SU-DHL-6 (cell line): ENCODE measurements around the gene CHSY3.

Experiments
- H2AFZ ChIP-seq: fragments of 200-600 bp; sonication (generic); 2 replicates; pipeline ENCODE4 v1.6.1; 2014; ENCODE audit warnings: low read depth, mild to moderate bottlenecking, moderate library complexity, mixed read lengths, antibody characterized with exemption, low read length; ENCODE audit not compliant: severe bottlenecking
- H3F3A ChIP-seq: fragments of 200-600 bp; shearing (Covaris generic); 2 replicates; pipeline ENCODE4 v1.6.0; 2016; ENCODE audit warnings: antibody characterized with exemption, mild to moderate bottlenecking; ENCODE audit not compliant: insufficient read depth
- H3K27ac ChIP-seq: fragments of 200-600 bp; sonication (generic); 2 replicates; pipeline ENCODE4 v1.5.1; 2016; ENCODE audit warnings: low read depth, mild to moderate bottlenecking, low read length, moderate library complexity, mixed read lengths
- H3K27me3 ChIP-seq: fragments of 200-600 bp; sonication (generic), shearing (Covaris generic); 2 replicates; pipeline ENCODE4 v1.6.0; 2014; ENCODE audit warnings: mild to moderate bottlenecking, low read length
- H3K36me3 ChIP-seq: fragments of 200-600 bp; sonication (generic); 2 replicates; pipeline ENCODE4 v1.6.1; 2014; ENCODE audit warnings: mild to moderate bottlenecking, low read length, mixed read lengths
- H3K4me2 ChIP-seq: fragments of 300-600, 200-600 bp; shearing (Covaris generic), sonication (generic); 2 replicates; pipeline ENCODE4 v1.6.0; 2014; ENCODE audit warnings: low read length, low read depth, mild to moderate bottlenecking; ENCODE audit not compliant: poor library complexity, severe bottlenecking
- H3K4me3 ChIP-seq: fragments of 200-600 bp; sonication (generic); 2 replicates; pipeline ENCODE4 v1.5.1; 2014; ENCODE audit warnings: antibody characterized with exemption, low read length, mild to moderate bottlenecking, mixed read lengths; ENCODE audit not compliant: insufficient read depth, poor library complexity, severe bottlenecking
- H3K79me2 ChIP-seq: fragments of 200-600 bp; sonication (generic); 2 replicates; pipeline ENCODE4 v1.6.1; 2014; ENCODE audit warnings: mild to moderate bottlenecking, low read length, moderate library complexity; ENCODE audit not compliant: insufficient read depth
- H3K9ac ChIP-seq: fragments of 200-600 bp; sonication (generic); 2 replicates; pipeline ENCODE4 v1.7.0; 2014; ENCODE audit warnings: mild to moderate bottlenecking, low read length
- H3K9me2 ChIP-seq: fragments of 200-600 bp; sonication (generic); replicated peaks from 2 replicates; pipeline ENCODE4 v1.6.1; 2014; ENCODE audit warnings: low read length; ENCODE audit not compliant: insufficient read depth
- H3K9me3 ChIP-seq: fragments of 200-600 bp; sonication (generic); 2 replicates; pipeline ENCODE4 v1.6.1; 2014; ENCODE audit warnings: low read length, mixed read lengths; ENCODE audit not compliant: insufficient read depth
- H4K20me1 ChIP-seq: fragments of 200-600 bp; sonication (generic); 2 replicates; pipeline ENCODE4 v1.6.1; 2014; ENCODE audit warnings: low read depth, mild to moderate bottlenecking, antibody characterized with exemption, low read length, moderate library complexity, mixed read lengths
- CTCF ChIP-seq: fragments of 200-600 bp; sonication (generic); IDR thresholded peaks from one replicate; pipeline ENCODE4 v1.5.1; 2017; ENCODE audit warnings: antibody characterized with exemption, mild to moderate bottlenecking, low read length, moderate library complexity; ENCODE audit not compliant: insufficient read depth, poor library complexity, severe bottlenecking
- EZH2phosphoT487 ChIP-seq: fragments of 200-600 bp; sonication (generic), shearing (Covaris generic); conservative IDR thresholded peaks from 2 replicates; pipeline ENCODE4 v1.6.1; 2018; ENCODE audit warnings: mild to moderate bottlenecking, antibody characterized with exemption, low read length, moderate library complexity, mixed read lengths

CHSY3 gene

GRCh38 chr5:130231786-130232185, 327.5 kb downstream of the CHSY3 start:
- Histone ChIP-seq H3K9ac (no peak overlapping the region), H3K27ac (no peak overlapping the region), H3K4me2 (no peak overlapping the region), H3K36me3 (no peaks in the 10 kb centered on the region), H3F3A (no peaks in the 10 kb centered on the region), H3K9me3 (no peaks in the 10 kb centered on the region), H3K4me3 (no peak overlapping the region), H3K79me2 (no peaks in the 10 kb centered on the region), H2AFZ (no peak overlapping the region), H4K20me1 (no peaks in the 10 kb centered on the region), H3K27me3 (no peaks in the 10 kb centered on the region), H3K9me2 (no peaks in the 10 kb centered on the region)
- no peak for TF ChIP-seq CTCF

- Histone ChIP-seq H3K9me3 (no peaks in the 10 kb centered on the region), H3K79me2 (no peaks in the 10 kb centered on the region)
- TF ChIP-seq CTCF (no peak), EZH2phosphoT487 (no peak)
These were observed 330.6 kb downstream of the CHSY3 start for GRCh38 chr5:130234816-130235215.

More at GRCh38 chr5:130234816-130235215, 330.6 kb downstream of the CHSY3 start:
- Histone ChIP-seq H3K27ac (no peak overlapping the region), H3K4me3 (no peak overlapping the region), H3K9me2 (no peaks in the 10 kb centered on the region), H4K20me1 (no peaks in the 10 kb centered on the region), H3F3A (no peaks in the 10 kb centered on the region), H3K27me3 (no peaks in the 10 kb centered on the region), H3K4me2 (no peak overlapping the region), H3K9ac (no peak overlapping the region), H2AFZ (no peak overlapping the region), H3K36me3 (no peaks in the 10 kb centered on the region)
